Epithelial cell of proximal tubule (primary cell): ENCODE measurements around the gene PROZ. TPM values are rescaled to one million over a fixed set of nuclear protein-coding genes. Genes with fewer than 3 reads are reported as not detected.
A peak's percentile ranks its signal among the peaks of the same experiment; 100 is the strongest.
"Not testable (repeated sequence)": the region's sequence is repeated elsewhere in the genome, so short reads cannot be mapped to it uniquely, and the experiment has no call there.

Source experiments
- DNase-seq: peaks from one replicate; pipeline ENCODE4 v3.0.0-alpha.2; 2011; ENCODE audit warnings: low read depth
- H3K4me3 ChIP-seq: 2 replicates; pipeline ENCODE4 v1.5.1; 2011; ENCODE audit warnings: low read depth, mild to moderate bottlenecking, low read length
- CTCF ChIP-seq: conservative IDR thresholded peaks from 2 replicates; pipeline ENCODE4 v1.5.1; 2012; ENCODE audit warnings: low read depth, mild to moderate bottlenecking, low read length
- total RNA-seq: library from RNA; depleted of rRNA; stranded (reverse); fragments of >200 nt; gene quantifications from 2 replicates; pipeline ENCODE4 v1.2.3, GENCODE V29; 2015

The PROZ gene, protein sequence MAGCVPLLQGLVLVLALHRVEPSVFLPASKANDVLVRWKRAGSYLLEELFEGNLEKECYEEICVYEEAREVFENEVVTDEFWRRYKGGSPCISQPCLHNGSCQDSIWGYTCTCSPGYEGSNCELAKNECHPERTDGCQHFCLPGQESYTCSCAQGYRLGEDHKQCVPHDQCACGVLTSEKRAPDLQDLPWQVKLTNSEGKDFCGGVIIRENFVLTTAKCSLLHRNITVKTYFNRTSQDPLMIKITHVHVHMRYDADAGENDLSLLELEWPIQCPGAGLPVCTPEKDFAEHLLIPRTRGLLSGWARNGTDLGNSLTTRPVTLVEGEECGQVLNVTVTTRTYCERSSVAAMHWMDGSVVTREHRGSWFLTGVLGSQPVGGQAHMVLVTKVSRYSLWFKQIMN
- not detected in 2 replicates for total RNA-seq

GRCh38 chr13:113157929-113158747, at the start of gene PROZ:
Gene PROZ (plus strand): TSS chr13:113158648. CDS start chr13:113158661, 13 bp downstream.
- TF ChIP-seq CTCF = no peak
- no peak within 1 kb of the TSS for H3K4me3 ChIP-seq
- no peak for DNase-seq

DNA sequence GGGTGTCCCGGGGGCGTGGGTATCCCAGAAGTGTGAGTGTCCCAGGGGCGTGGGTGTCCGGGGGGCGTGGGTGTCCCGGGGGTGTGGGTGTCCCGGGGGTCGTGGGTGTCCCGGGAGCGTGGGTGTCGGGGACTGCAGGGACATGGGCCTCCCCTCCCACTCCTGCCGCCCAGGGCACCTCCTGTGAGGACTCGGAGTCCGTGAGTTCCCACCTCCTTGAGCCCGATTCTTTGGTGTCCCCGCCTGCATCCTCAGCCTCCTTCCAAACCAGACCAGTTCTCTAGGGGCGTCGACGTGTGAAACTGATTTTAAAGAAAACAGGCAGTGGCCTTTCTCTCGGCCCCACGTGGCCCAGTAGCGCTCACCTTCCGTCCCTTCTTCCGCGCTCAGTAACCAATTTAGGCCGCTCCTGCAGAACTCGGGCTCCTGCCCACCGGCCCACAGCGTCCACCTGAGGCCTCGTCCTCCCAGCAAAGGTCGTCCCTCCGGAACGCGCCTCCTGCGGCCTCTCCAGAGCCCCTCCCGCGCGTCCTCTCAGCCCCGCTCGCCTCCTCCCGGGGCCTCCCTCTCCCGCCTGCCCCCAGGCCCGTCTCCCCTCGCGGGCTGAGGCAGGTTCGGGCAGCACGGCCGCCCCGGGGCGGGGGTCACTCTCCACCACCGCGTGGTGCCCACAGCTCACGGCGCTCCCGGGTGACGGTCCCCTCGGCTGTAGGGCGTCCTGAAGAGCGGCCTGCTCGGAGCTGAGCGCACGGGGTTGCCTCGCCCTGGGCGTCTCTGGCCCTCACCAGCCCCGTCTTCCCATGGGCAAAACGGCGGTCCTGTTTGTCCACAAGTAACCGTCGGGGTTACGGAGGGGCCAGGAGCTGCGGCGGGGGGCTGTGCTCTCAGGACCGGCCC, 49.0 kb upstream of the PROZ start:
- no peak for DNase-seq
- H3K4me3 ChIP-seq = no peak overlapping the region
- TF ChIP-seq CTCF = no peak

GRCh38 chr13:113110048-113110851, 48.2 kb upstream of the PROZ start:
- no peak for DNase-seq
- peak overlapping the region; percentile 4 for H3K4me3 ChIP-seq
- no peak for TF ChIP-seq CTCF

GRCh38 chr13:113110852-113111315, 47.6 kb upstream of the PROZ start:
- no peak for DNase-seq
- no peak overlapping the region for H3K4me3 ChIP-seq
- TF ChIP-seq CTCF = no peak

GRCh38 chr13:113111821-113112220, 46.6 kb upstream of the PROZ start:
- not testable (repeated sequence) for H3K4me3 ChIP-seq, DNase-seq

DNA sequence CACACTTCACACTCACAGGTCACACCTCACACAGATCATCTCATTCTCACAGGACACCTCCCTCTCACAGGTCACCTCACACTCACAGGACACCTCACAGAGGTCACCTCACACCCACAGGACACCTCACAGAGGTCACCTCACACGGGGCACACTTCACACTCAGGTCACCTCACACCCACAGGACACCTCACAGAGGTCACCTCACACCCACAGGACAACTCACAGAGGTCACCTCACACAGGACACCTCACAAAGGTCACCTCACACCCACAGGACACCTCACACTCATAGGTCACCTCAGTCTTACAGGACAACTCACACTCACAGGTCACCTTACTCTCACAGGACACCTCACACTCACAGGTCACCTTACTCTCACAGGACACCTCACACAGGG, 46.0 kb upstream of the PROZ start:
- H3K4me3 ChIP-seq, DNase-seq: not testable (repeated sequence)
